Ureter (tissue), 1 donor: ENCODE data around the gene KCNG1. TPM values are rescaled to one million over a fixed set of nuclear protein-coding genes. Genes with fewer than 3 reads are reported as not detected.

Source experiments
- DNase-seq: peaks from one replicate; pipeline ENCODE4 v3.0.0-alpha.2; 2020; ENCODE audit warnings: low spot score
- total RNA-seq: library from RNA; stranded (reverse); gene quantifications from one replicate; pipeline ENCODE4 v1.2.4, GENCODE V29; 2023
- donor health status: DM: yes; HTN: yes; CAD: no.

KCNG1 gene
- total RNA-seq, 1 donor from 2014 or later: 22.4 TPM

GRCh38 chr20:51036226-51036625 lies 13.3 kb upstream of the KCNG1 start:
- DNase-seq: no peak

DNA sequence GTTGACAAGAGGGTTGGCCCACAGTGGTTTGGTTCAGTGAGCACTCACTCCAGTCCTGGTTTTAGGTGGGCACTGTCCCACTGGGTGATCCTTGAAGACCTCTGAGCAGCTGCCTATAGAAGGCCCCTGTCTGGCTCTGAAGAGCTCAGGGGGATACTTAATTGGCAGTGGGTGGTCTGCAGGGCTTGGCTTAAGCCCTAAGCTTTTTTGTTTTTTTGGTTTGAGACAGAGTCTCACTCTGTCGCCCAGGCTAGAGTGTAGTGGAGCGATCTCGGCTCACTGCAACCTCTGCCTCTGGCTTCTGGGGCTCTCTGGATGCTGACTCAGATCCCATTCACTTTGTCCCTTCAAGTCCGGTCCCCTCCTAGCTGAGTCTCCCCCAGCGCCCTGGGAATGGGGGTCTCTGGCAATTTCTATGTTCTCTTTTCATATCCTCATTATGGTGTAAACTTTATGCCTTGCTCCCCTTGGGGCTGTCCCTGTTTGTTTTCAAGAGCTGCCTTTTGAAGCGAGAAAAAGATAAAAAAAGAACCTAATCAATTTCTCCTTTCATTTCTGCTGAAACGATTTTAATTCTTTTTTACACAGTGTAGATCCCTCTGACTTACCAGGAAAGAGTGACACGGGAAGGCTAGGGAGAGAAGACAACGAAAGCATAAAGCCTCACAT lies 12.2 kb upstream of the KCNG1 start:
- DNase-seq: no peak

DNA sequence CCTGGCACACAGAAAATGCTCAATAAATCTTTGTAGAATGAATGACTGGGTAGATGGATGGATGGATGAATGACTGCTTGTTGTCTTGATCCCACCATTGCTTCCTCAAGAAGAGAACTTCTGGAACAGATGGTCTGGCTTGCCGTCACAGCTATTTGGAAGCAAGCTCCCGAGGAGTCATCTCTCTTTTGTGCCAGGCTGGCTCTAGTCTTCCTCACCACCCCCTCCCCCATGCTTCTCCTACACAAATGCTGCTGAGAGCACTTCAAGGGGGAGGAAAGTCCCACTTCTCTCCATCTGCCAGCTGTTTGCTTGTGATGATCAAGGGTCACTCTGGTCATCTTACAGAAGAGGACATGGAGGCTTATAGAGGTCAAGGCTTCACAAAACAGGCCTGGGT lies 11.6 kb upstream of the KCNG1 start:
- DNase-seq: no peak

GRCh38 chr20:51029963-51030920 lies 7.3 kb upstream of the KCNG1 start:
- no peak for DNase-seq

GRCh38 chr20:51029556-51029955 lies 6.6 kb upstream of the KCNG1 start:
- DNase-seq: no peak

GRCh38 chr20:51028616-51029212 lies 5.8 kb upstream of the KCNG1 start:
- DNase-seq: no peak

DNA sequence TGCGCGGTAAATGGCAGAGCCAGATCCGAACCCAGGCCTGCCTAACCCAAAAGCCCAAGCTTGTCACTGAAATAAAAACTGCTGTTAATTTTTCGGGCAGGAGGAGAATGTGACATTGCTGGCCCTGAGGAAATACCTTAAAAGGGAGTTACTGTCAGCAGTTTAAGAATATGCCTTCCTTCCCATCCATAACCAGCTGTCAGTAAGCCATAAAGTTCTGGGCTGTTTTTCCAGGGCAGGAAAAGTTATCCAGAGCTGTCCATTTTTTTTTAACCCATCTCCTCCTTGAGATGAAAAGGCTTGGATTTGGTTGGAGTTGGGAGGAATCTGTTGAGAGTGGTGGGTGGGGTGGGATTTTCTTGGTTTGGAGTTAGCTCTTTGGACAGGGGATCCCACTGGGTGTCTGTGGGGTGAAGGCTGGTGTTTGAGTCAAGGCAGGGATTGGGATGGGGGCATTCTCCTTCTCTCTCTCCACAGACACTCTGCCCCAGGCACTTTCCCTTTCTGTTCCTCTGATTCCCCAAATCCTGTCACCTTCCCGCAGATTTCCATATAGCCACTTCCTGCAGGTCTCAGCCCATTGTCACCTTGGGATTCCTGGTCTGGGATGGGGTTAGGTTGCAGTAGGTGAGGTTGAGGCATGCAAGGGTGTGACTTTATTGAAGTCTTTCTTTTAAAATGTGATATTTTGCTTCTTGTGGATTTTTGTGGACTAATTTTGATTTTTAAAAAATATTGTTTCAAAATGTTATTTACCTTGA lies 4.3 kb upstream of the KCNG1 start:
- DNase-seq: no peak

- DNase-seq: no peak
Observed at GRCh38 chr20:51026269-51026668, 3.4 kb upstream of the KCNG1 start.

- no peak for DNase-seq
Observed at GRCh38 chr20:51024761-51025160, 1.9 kb upstream of the KCNG1 start.

GRCh38 chr20:51023617-51024155 lies 779 bp upstream of the KCNG1 start:
- no peak for DNase-seq

GRCh38 chr20:51022227-51022802 lies 592 bp downstream of the KCNG1 start:
- DNase-seq: no peak

DNA sequence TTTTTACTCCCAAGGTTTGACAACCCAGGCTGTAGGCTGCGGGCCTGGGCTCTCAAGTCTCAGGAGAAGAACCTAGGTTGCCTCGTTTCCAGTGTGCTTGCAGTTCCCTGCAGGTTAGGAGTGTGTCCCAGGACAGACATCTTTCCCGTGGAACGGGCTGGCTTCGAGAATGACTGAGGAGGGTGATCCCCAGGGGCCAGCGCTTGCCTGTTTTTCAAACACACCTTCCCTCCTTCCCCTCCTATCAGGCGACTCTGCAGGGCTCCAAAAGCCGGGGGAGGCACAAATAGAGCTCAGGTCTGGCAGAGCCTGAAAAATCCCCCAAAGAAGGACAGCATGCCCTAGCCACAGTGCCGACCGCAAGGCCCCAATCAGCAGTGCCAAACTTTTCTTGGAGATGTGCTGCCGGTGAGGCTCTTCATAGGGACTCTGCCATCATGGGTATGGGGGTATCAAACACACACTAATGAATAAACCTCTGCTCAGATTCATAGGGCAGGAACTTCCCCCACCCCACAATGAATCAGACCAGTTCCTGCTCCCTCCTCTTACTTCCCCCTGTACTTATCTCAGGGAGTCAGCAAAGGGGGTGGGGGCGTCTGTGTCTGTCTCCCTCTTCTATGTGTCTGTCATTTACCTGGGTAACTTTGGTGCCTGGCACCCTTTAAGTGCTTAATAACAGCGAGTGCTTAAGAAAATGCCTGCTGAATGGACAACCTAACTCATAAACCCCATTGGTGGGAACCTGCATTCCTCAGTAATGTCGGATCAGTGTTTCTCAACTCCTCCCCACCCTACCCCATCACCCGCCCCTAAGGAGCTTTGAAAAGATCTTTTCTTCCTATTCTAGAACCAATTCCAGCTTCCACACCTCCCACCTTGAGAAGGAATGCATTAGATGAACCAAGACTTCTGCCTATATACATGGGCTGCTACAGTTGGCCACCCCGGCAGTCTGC lies 1.6 kb downstream of the KCNG1 start:
- DNase-seq: no peak

GRCh38 chr20:51020657-51021056 lies 2.2 kb downstream of the KCNG1 start:
- no peak for DNase-seq

DNA sequence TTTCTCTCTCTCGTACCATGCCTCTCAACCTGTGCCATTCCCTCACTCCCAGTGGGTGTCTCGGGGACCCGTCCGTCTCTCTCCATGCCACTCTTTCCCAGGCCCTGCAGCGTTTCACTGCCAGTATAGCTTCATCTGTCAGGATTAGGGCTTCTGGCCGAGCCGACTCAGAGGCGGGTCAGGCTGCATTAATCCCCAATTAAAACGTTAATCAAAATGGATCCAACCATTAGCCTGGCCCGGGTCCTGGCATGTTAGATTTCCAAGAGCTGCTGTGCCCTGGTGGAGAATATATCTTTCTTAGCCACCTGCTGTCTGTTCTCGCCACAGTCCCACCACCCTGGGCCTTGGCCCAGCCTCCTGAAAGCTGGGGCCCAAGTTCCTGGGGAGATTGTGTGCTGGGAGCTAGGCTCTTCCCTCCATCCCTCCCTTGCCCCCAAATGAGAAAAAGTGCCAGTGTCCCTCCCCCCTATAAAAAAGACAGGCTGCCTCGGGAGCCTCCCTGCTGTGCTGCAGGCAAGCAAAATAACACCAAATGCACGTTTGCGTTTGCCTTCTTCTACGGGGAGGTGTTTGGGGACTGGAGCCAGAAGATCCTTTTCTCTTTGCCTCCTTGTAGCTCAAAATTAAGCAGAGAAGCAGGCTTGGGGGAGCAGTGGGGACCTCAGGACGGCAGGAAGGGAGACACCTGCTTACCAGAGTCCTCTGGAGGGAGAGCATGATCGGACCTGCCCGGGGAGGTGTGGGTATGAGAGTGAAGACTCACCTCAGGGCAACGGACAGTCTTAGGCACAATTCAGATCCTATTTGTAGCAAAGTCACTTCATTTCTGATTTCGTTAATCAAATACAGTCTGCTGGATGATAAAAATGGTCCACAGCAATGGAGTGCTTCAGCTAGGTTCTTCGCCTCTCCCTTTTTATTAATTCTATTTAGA lies 3.0 kb downstream of the KCNG1 start:
- DNase-seq: no peak

DNA sequence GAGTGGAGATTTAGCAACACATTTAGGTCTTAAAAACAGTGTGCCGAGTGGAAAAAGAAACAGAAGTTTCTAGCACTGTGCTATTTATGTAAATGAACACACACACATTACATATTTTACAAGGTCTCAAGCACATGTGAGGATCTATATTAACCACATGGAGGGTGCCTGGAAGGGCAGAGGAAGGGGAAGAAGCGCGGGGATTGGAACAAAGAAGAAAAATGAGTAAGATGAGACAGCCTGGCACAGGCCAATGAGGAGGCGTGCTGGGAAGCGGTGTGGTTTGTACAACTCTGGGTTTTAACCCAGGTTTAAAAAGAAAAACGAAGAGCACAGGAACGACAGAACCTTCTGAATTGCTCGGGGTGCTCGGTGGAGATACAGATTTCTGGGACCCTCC lies 5.7 kb downstream of the KCNG1 start:
- no peak for DNase-seq

DNA sequence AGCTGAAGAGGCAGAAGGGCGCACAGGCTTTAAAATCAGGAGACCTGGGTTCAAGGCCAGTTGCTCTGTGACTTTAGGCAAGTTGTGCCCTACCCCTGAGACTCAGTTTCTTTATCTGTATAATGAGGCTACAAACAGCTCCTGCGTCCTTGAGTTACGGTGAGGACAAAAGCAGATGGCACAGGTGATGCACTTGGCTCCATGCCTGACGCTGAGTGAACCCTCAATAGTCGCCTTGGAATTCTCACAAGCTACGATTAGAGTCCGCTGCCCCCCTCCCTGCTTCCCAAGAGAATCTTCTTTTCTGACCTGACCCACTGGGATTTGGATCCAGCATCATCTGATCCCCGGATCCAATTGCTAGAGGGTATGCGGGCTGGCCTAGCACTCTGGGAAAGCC lies 6.4 kb downstream of the KCNG1 start:
- DNase-seq: no peak

DNA sequence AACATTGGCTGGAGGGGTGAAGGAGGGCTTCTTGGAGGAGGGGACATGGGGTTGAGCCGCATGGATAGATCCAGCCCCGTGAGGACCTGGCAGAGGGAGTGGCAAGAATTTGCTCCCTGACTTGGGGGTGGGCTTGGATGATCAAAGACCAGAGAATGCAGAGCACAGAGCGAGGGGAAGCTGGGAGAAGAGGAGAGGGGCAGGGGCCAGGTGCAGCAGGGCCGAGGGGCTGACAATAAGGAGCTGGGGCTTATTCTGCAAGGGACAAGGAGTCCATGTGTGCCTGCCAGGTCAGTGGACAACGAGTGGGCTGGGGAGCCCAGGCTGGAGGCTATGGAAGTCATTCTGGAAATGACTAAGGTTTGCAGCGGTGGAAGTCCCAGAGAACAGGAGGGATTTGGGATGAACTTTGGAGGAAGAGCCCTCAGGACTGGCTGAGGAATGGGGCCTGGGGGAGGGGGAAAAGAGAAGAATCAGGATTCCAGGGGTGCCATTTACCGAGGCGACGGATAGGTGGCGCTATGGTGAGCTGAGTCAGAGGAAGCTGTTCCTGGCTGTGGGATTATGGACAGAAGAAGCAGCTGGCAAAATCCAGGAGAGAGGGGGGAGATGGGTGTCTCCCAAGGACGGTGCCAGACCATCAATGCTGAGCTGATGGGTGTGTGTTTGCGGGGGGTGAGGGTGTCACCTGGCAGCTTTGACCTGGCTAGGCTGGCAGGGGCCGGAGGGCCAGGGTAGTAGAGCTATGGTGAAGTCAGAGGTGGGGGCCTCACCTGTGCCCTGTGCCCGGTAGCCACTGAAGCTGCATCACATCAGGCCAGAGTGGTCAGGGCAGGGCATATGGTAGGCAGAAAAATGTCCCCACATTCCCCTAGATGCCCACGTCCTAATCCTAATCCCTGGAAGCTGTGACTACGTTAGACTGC lies 7.8 kb downstream of the KCNG1 start:
- no peak for DNase-seq
